ENCODE measurements around the gene TMEM236.
A peak's percentile ranks its signal among the peaks of the same experiment; 100 is the strongest.

TMEM236 gene

DNA sequence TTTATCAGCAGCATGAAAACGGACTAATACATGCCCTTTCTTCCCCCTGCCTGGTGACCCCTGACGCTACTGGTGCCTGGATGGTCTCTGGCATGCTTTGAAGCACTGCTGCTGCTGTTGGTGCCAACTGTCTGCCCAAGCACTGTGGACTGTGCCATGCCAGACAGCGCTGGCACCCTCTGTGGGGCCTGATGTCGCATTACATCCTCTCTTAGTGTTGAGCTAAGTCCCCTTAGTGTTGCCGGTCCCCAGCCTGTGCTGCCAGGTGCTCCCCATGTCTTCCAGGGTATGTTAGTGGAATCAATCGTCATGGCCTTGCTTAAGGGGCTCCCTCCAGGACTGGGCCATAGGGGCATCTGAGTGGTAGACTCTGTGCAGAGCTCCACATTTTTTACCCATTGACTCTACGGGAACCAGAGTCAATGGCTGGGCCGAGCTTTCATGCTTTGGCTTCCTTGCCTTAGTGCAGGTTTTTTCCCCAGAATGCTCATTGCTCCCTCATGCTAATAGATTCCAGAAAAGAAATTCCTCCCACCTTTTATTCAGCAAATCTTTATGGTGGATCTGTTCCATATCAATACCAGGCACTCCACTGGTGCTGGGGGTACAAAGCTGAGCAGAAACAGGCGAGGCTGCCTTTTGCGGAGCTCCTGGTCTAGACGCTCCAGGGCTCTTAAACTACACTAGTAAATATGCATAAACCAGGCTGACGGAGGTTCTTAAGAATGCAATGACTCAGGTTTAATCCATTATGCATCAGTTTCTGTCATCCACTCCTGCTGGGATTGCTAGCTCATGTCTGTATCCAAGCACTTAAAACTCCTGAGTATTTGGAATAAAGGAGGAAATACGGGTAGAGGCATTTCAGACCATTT lies 35.3 kb downstream of the TMEM236 start:
- peak; percentile 79 for DNase-seq (ENCODE audit: low spot score)

DNA sequence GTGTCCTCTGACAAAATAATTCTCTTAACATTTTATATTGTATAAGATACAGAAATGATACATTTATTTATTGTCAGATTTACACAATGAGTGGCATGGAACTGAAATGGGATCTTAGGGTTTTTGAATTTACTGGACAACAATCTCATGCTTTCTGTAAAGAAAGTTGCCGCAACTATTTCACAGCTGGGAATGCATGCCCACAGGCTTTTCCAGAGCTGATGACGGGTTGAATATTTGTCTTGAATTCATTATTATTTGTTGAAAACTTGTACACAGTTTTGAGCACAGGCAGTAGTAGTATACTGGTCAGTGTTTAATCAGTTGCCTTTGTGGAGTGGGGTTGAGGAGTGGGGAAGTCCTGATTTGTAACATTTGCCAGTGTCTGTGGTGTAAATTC lies 36.6 kb downstream of the TMEM236 start:
- DNase-seq (ENCODE audit: low spot score), result no peak

DNA sequence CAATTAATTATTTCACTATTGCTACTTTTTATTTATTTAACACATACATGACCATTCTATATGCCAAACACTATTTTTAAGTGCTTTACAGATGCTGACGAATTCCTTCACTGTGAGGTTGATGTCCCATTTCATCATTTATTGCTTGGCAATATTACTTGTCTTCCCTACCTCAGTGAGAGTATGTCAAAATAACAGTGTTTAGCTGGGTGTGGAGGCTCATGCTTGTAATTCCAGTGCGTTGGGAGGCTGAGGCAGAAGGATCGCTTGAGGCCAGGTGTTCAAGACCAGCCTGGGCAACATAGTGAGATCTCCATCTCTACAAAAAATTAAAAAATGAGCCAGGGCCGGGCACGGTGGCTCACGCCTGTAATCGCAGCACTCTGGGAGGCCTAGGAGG lies 37.4 kb downstream of the TMEM236 start:
- DNase-seq (ENCODE audit: low spot score), result no peak

DNA sequence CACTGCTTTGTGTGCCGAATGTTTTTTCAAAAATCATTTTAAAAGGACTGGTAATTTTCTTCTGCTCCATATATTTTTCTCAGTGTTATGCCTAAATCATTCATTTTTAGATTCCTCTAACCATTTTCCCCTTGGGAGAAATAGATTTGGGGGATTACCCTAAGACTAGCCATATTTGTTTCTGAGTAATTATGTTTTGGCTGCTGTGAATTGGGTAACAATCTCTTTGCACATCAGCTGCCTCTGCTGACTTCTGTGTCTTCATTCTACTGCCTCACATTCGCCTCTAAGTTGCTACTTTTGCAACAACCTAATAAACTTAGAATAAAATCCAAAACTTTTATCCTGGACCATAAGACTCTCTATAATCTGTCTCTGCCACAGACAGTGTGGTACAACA lies 38.6 kb downstream of the TMEM236 start:
- no peak for DNase-seq (ENCODE audit: low spot score)

DNA sequence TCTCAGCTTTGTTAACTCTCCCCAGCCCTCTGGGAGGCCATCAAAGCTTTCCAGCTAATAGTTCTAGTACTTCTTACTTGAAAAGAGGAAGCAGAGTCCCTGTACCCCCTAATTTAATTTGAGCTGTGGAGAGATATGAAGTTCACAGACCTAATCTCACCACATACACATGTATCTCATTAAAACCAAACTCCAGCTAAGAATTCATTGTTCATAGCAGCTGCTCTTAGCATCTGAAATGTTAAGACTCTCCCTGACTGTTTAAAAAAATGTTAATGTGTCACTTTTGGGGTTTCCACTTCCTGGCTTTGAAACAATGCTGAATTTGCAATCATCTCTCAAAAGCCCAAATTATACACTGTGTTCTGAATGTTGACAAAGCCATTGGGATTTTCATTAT lies 41.0 kb downstream of the TMEM236 start:
- DNase-seq (ENCODE audit: low spot score), result no peak

DNA sequence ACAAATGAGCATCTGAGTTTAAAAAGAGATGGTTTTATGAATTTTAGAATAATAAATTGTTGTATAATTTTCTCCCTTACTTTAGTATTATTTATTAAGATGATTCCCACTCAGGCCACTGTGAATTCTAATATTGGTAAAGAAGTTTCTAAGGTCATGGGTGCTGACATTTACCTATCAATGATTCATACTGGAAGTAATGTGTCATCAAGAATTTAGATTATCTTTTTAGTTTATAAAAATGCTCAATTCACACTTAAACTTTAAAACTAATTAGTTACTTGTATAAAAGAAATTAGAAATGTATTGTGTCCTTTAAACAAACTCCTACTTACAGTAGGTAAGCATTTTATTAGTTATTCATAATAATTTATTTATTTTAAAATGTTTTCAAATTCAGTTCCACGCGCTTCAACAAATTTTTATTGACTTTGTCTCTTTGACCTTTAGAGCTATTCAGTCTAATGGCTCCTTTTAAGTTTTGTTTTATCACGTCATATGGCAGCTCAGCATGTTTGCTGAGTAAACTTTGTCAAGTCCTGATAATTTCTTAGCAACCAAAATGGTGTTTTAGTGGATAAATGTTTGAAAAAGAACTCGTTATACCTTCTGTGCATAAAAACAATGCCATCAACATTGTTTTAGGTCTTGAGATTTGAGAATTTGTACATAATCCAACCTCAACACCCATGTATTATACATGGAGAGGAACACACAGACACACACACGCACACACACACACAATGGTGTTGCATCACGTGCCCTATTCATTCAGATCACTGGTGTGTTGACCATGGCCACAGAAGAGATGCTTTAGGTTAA lies 42.0 kb downstream of the TMEM236 start:
- no peak for DNase-seq (ENCODE audit: low spot score)

DNA sequence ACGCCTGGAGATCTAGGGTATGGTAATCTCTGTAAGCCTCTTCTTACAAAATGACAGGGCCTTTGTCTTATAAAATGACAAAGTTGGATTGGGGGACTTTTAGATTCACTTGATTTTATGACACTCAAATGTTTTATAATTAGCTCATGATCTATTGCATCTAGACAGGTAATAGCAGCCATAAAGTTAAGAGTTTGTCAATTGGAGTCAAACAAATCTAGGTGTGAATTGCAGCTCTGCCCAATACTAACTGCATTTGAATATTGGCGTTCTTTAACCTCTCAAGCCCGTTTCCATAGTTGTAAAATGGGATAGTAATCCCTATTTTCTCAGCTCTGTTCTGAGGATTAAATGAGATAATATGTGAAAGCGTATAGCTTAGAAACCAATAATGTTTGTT lies 43.1 kb downstream of the TMEM236 start:
- DNase-seq (ENCODE audit: low spot score), result no peak

DNA sequence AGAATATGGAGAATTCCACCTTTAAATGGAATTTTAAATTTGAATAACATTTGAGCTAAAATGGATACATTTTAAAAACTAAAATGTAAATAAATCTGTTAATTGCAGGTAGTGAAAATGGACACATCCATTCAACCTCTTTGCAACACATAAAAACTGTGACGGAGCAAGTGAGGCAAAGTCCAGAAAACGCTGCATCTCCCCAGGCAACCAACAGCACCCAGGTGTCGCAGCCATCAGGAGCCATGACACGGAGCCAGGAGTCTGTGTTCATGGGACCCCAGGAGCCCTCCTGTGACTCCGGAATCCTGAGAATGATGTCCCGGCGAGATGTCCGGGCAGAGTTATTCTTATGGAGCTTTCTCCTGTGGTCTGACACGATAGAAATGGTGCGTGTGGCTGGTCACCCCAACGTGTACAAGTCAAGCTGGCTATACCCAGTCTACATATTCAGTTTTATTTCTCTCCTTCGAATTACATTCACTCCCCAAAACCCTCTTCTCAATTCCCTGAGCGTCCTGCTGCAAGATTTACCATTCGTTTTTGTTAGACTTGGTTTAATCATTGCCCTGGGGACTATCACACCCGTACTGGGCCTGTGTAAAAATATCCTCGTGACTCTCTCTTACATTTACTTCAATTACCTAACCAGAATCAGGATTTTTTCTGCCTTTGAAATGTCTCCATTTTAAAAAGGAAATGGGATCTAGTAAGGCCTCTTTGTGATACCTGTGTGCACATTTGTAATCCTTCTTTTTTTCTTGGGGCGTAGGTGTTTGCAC lies 44.0 kb downstream of the TMEM236 start:
- no peak for DNase-seq (ENCODE audit: low spot score)

DNA sequence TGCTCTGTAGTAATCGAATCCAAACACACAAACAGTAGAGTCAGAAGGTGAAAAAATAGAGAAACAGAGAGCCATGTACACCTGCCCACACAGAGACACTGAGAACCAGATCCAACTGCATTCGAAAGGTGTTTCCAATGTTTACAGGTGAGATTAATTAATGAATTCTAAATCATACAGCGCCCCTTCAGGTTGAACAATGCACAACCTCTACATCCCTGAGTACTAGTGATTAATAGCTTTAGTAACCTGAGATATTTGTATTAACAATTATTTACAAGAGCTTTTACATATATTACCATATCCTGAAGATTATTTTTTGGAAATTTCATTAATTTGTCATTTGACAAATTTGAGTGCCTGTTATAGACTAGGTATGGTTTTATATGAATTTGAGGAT lies 49.5 kb downstream of the TMEM236 start:
- DNase-seq (ENCODE audit: low spot score), result no peak

DNA sequence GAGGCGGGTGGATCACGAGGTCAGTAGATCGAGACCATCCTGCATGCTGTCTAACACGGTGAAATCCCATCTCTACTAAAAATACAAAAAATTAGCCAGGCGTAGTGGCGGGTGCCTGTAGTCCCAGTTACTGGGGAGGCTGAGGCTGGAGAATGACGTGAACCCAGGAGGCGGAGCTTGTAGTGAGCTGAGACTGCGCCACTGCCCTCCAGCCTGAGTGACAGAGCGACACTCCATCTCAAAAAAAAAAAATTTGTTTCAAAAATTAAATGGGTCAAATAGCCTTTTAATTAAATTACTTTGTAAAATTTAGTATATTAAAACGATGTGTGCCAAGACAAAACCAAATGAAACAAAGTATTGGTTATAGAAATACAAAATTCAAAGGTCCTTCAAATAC lies 50.3 kb downstream of the TMEM236 start:
- DNase-seq (ENCODE audit: low spot score), result no peak

DNA sequence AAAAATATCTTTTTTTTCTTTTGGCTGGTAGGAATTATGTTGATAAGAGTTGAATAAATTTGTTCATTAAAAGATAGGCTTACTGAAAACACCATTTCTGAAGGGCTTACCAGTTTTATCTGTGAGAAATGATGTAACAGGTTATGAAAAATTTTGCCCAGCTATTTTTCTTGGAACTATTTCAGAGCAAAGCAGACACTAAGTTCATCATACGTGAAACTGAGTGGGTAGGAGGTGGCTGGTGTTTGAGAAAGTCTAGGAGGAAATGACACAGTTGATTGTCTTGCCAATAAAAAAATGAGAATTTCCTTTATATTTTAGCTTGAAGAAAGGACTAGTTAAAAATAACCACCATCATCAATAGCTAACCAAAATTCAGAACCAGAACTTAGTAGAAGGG lies 51.0 kb downstream of the TMEM236 start:
- DNase-seq (ENCODE audit: low spot score), result peak; percentile 47

DNA sequence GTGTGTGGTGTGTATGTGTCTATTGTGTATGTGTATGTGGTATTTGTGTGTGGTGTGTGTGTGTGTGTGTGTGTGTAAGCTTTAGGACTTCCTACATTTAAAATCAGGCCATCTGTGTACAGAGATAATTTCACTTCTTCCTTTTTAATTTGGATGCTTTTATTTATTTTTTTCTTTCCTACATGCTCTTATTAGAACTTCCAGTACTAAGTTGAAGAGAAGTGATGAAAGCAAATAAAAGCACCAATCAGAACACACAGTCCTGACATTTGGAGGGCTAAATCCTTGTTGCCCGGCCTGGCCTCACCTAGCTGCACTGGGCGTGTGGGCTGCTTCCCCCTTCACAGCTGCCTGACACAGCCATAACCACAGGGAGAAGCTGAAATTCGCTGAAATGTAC lies 53.3 kb downstream of the TMEM236 start:
- DNase-seq (ENCODE audit: low spot score), result no peak

DNA sequence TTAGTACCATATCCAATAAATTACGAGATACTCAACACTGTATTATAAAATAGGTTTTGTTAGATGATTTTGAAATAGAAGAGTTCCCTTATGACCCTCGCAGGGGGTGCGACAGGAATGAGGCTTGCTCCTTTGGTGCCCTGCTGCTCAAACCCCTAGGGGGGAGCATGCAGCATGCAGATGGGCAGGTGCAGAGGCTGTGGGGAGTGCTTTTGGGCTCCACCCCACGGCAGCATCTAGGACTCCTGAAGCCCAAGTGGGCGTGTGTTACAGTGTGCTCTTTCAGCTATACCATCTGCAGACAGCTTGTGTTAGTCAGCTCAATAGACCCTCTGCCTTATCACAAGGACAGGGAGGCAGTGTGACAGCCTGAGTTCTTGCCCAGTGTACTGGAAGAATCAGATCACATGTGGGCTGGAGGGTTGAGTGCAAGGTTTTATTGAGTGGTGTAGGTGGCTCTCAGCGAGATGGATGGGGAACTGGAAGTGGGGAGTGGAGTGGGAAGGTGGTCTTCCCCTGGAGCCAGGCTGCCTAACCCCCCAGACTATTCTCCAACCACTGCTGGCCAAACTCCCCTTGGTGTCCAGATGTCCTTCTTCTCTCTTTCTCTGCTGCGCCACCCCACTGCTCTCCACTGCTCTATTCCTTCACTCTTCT lies 54.0 kb downstream of the TMEM236 start:
- no peak for DNase-seq (ENCODE audit: low spot score)

DNA sequence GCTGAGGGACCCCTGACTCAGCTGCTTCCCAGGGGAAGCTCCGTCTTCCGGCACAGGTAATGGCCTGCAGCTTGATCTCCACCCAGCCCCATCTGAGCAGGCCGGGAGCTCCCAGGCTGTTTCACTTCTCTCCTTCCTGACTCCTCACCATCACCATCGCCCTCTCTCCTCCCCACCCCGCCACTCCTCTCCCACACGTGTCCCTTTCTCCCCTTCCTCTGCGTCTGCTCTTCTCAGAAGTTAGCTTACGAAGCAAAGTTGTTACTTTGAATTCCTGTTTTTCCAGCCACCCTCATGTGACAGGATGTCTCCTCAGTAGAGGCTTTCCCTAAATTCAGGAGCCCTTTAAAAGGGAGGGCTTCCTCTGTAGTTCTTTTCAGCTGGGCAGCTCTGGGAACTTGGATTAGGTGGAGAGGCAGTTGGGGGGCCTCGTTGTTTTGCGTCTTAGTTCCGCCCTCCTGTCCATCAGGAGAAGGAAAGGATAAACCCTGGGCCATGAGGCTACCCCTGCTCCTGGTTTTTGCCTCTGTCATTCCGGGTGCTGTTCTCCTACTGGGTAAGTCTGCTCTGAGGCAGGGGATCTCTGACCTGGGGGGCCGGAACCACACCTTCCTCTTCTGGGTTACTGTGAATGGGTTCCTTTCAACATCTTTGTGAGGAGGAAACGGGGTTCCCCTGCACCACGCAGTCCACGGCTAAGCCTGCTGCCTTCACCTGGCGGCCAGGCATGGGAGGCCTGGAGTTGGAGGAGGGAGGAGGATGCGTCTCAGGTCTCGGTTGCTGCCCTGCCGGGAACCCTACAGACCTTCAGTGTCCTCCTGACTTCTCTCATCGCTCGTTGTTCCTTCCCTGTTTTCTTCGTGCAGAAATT lies 57.2 kb downstream of the TMEM236 start, which contains the start of gene MRC1:
Gene MRC1 (plus strand): TSS at position 378 of the 871 bp plus-strand sequence. CDS start 118 bp downstream, at position 496.
- no peak for DNase-seq (ENCODE audit: low spot score)

DNA sequence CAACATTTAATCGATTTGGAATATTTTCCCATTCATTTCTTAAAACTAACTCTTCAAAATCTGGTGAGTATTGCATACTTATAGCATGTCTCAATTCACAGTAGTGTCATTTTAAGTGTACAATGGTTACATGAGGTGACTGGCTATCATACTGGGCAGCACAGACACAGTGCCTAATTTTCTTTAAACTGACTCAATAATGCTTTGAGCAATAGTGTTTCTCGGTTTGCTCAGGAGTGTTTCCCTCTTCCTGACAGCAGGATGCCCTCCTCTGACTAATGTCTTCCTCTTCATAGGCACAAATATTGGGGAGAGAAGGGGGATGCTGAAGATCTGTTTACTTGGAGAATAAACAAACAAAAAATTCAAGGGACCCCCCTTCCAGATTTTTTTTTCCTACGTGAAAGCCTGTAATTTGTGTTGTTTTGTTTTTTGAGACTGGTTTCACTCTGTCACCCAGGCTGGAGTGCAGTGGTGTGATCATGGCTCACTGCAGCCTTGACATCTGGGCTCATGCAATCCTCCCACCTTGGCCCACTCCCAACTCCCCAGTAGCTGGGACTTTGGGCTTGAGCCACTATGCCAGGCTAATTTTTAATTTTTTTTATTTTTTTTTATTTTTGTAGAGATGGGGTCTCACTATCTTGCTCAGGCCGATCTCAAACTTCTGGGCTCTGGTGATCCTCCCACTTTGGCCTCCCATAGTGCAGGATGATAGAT lies 59.3 kb downstream of the TMEM236 start:
- DNase-seq (ENCODE audit: low spot score), result peak; percentile 21

DNA sequence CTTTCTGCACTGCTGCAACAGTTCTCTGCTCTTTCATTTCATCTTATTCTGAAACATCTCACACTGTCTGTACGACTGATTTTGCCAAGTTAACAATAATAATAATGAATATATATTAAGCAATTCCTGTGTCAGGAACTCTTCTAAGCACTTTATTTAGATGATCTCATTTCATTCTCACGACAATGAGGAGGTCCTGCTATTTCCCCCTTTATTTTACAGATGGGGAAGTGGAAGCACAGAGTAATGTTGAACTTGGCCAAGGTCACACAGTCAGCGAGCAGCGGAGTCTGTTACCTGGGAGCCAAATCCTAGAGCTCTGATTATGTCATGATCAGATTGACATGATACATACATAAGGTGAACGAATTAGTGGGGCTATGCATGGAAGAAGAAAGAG lies 63.0 kb downstream of the TMEM236 start:
- no peak for DNase-seq (ENCODE audit: low spot score)

DNA sequence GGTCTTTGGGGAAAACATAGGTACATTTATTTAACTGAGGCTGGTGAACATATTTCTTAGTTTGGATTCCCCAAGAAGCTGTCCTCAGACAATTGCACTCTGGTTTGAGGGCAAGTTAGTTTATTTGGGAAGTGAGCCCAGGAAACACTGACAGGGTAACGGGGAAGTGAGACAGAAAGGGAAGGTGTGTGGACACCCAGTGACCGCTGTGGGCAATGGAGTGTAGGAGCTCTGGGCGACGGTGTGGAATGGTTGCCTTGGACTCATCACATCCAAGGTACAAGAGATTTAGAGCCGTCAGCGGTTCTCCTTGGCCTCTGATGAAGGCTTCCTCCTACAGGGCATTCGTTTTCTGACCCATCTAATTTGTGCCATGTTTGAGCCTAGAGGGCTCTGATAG lies 64.2 kb downstream of the TMEM236 start:
- no peak for DNase-seq (ENCODE audit: low spot score)

DNA sequence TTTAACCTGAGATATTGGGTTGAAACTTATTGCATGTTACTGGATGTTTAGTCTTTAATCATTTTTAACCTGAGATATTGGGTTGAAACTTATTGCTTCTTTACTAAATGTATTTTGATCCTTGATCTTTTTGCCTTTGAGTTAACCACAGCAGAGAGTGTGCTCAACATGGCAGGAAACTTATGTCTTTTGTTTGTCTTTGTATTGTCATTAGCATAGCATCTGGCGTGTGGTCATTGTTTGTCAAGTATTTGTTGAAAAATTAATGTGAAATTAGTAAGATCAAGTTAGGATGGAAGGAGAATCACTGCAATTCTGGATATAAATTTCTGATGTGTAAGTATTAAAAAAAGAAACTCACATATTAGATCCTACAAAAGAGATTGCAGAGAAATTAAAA lies 65.3 kb downstream of the TMEM236 start:
- DNase-seq (ENCODE audit: low spot score), result no peak

DNA sequence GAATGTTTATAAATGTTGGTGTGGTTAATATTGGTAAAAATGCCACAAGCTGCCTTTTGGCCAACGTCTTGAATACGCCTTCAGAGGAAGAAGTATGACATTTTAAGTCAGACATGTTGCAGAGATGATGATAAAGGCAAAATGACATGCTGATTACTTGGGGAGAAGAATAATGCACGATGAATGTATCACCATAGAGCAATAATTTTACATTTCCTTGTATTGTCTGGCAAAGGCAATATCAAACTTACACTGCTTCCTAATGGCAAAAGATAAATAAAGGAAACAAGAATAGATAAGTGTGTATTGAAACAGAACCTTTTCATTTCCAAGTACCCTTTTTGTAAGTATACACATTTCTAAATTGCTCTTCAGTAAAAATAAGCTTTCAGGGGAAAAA lies 65.8 kb downstream of the TMEM236 start:
- DNase-seq (ENCODE audit: low spot score), result no peak

DNA sequence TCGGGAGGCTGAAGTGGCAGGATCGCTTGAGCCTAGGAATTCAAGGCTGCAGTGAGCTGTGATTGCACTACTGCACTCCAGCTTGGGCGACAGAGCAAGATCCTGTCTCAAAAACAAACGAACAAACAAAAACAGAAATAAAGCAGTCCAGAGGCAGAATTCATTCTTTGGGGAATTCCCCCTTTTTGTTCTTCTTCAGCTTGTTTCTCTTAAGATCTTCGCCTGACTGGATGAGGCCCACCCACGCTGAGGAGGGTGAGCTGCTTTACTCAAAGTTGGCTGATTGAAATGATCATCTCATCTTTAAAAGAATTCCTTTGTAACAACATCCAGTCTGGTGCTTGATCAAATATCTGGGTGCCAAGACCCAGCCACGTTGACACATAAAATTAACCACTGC lies 67.8 kb downstream of the TMEM236 start:
- no peak for DNase-seq (ENCODE audit: low spot score)
